A673 (cell line): ENCODE measurements around the gene LRRIQ4. TPM values are rescaled to one million over a fixed set of nuclear protein-coding genes. Genes with fewer than 3 reads are reported as not detected.

Experiments
- BruUV-seq: library from RNA; stranded (reverse); fragments of 400-500 nt; replicated peaks from 2 replicates; lab custom pipeline; 2021; lab: Mats Ljungman, UMichigan
- CTCF ChIA-PET: fragments of 300-600 bp; sonication (Branson Sonifier 250); formaldehyde crosslinking; loops from one replicate; lab custom pipeline; 2022; ENCODE audit warnings: antibody characterized with exemption; lab: Charles Lee
- POLR2A ChIA-PET: fragments of 300-600 bp; sonication (Branson Sonifier 250); formaldehyde crosslinking; loops from one replicate; lab custom pipeline; 2022; ENCODE audit warnings: antibody characterized with exemption; ENCODE audit not compliant: low non-redundant PET; lab: Charles Lee
- DNase-seq: peaks from one replicate; pipeline ENCODE4 v3.0.0-alpha.2; 2015; ENCODE audit warnings: low spot score
- H3K27ac ChIP-seq: fragments of 200-600 bp; sonication (generic); 2 replicates; pipeline ENCODE4 v1.5.1; 2016; ENCODE audit warnings: mixed run types, low read depth, mild to moderate bottlenecking, mixed read lengths, antibody characterized with exemption, low read length; ENCODE audit not compliant: poor library complexity, severe bottlenecking
- H3K27me3 ChIP-seq: fragments of 200-600 bp; sonication (generic); replicated peaks from 2 replicates; pipeline ENCODE4 v1.6.1; 2017; ENCODE audit warnings: mixed run types, low read depth, mild to moderate bottlenecking, mixed read lengths, antibody characterized with exemption, low read length; ENCODE audit not compliant: insufficient read depth, poor library complexity
- H3K36me3 ChIP-seq: fragments of 200-600 bp; sonication (generic); 2 replicates; pipeline ENCODE4 v1.6.1; 2016; ENCODE audit warnings: mixed run types, mild to moderate bottlenecking, mixed read lengths, antibody characterized with exemption, low read length; ENCODE audit not compliant: insufficient read depth, poor library complexity, severe bottlenecking
- H3K4me1 ChIP-seq: fragments of 200-600 bp; sonication (generic); 2 replicates; pipeline ENCODE4 v1.6.1; 2017; ENCODE audit warnings: mixed run types, mild to moderate bottlenecking, mixed read lengths, antibody characterized with exemption, low read length; ENCODE audit not compliant: insufficient read depth, poor library complexity, severe bottlenecking
- H3K4me3 ChIP-seq: fragments of 200-600 bp; sonication (generic); 2 replicates; pipeline ENCODE4 v1.5.1; 2016; ENCODE audit warnings: low read depth, mixed run types, mild to moderate bottlenecking, mixed read lengths, low read length; ENCODE audit not compliant: poor library complexity, severe bottlenecking
- H3K9me3 ChIP-seq: fragments of 200-600 bp; sonication (generic); 2 replicates; pipeline ENCODE4 v1.6.1; 2016; ENCODE audit warnings: mixed run types, low read depth, mild to moderate bottlenecking, mixed read lengths, antibody characterized with exemption, low read length; ENCODE audit not compliant: poor library complexity, severe bottlenecking
- EZH2 ChIP-seq: fragments of 200-600 bp; sonication (generic); IDR thresholded peaks from 2 replicates; pipeline ENCODE4 v1.6.1; 2017; ENCODE audit warnings: borderline replicate concordance, low read depth, mild to moderate bottlenecking, mixed read lengths, antibody characterized with exemption, low read length; ENCODE audit not compliant: poor library complexity, severe bottlenecking
- intact Hi-C: fragments of 100-400 bp; cut with micrococcal nuclease; formaldehyde crosslinking; loops from one replicate; pipeline ENCODE4 v1.10.0; 2022; ENCODE audit not compliant: unreplicated experiment
- total RNA-seq: library from RNA; stranded (reverse); gene quantifications from 2 replicates; pipeline ENCODE4 v1.2.3, GENCODE V29; 2021
- TF ChIP-seq, protein P1 (sequence below): fragments of 300-800, 200-600 bp; sonication (generic); conservative IDR thresholded peaks from 2 replicates; pipeline ENCODE4 v1.5.1; 2017; ENCODE audit warnings: low read depth, mild to moderate bottlenecking, antibody characterized with exemption, low read length, moderate library complexity, mixed read lengths

Gene LRRIQ4
- total RNA-seq, 1 experiment from 2014 or later, result 0.15 TPM

DNA sequence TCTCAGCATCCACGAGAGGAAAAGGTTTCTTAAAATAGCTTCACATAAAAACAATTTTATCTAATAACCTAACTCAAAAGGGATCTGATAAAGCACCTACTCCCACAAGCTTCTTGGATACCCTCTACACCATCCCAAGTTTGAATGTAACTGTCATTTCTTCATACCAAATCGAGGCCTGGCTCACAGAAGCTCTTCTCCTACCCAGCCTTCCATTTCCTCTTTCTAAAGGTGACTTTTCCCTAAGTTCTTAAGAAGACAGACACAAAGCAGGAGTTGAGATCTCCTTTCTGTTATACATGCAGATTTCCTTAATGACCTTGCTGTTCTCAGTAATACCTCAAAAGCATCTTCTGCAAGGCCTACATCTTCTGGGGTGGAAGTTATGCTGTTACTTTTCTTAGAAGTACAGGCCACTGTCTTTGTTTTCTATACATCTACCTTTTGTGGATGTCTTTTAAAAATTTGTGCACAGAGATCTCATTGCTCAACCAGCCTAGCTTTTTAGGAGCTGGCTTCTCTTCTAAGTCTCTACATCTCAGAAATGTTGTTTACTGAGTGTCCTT, 3.4 kb upstream of the LRRIQ4 start:
- Histone ChIP-seq H3K9me3 (no peaks in the 10 kb centered on the region), H3K36me3 (peaks cover 5% of the 10 kb centered on the region), H3K4me3 (no peak overlapping the region), H3K27ac (no peak overlapping the region), H3K27me3 (no peaks in the 10 kb centered on the region), H3K4me1 (peaks cover 5% of the 10 kb centered on the region)
- intact Hi-C loops, result no loop called here
- POLR2A ChIA-PET, result no interaction called here
- DNase-seq, result no peak
- CTCF ChIA-PET, result interaction anchor here (0.7 kb wide), 2 partner anchors 48 to 1681 kb away, joined by 6 to 7 read pairs; no protein-coding TSS in a partner anchor
- no TSS peak for BruUV-seq
- TF ChIP-seq EZH2, result no peak
- TF ChIP-seq, protein P1, sequence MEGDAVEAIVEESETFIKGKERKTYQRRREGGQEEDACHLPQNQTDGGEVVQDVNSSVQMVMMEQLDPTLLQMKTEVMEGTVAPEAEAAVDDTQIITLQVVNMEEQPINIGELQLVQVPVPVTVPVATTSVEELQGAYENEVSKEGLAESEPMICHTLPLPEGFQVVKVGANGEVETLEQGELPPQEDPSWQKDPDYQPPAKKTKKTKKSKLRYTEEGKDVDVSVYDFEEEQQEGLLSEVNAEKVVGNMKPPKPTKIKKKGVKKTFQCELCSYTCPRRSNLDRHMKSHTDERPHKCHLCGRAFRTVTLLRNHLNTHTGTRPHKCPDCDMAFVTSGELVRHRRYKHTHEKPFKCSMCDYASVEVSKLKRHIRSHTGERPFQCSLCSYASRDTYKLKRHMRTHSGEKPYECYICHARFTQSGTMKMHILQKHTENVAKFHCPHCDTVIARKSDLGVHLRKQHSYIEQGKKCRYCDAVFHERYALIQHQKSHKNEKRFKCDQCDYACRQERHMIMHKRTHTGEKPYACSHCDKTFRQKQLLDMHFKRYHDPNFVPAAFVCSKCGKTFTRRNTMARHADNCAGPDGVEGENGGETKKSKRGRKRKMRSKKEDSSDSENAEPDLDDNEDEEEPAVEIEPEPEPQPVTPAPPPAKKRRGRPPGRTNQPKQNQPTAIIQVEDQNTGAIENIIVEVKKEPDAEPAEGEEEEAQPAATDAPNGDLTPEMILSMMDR, result no peak

DNA sequence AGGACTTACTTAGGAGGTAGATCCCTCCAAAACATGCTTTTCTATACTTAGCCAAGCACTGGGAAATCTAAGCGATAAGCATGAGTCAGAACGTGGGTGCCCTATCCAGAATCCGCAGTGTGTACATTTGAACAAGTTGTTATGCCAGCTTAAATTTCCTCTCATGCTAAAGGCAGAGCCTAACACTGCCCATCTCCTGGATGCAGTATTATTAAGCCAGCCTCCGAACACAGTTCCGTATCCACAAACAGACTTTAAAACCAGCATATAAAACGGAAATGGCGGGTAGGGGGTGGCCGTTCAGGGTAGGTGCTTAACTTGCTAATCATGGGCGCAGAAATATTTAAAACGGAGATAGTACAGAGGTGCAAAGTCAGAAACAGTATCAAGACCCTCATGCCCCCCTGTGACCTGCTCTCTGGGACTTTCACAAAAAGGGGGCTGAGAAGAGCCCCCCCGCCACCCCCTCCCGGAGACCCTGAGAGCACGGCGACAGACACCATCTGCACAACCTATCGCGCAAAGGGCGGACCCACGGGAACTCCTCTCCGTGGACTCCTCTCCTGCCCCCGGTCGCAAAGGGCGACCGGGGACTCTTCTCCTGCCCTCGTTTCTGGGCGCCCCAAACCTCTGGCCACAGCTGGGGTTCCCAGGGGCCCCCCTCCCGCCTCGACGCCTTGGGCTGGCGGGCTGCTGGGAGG, 889 bp upstream of the LRRIQ4 start:
- BruUV-seq, result TSS peak; percentile 39
- peak overlapping the region; percentile 85 for H3K27ac ChIP-seq
- peak; percentile 58 for DNase-seq
- H3K4me1 ChIP-seq, result peaks cover 5% of the 10 kb centered on the region
- peaks cover 5% of the 10 kb centered on the region for H3K36me3 ChIP-seq
- ChIA-PET CTCF (no interaction called here), POLR2A (no interaction called here)
- peak overlapping the region; percentile 72 for H3K4me3 ChIP-seq
- H3K27me3 ChIP-seq, result no peaks in the 10 kb centered on the region
- no peak for TF ChIP-seq EZH2
- TF ChIP-seq, protein P1, result no peak
- no peaks in the 10 kb centered on the region for H3K9me3 ChIP-seq
- intact Hi-C loops, result no loop called here

DNA sequence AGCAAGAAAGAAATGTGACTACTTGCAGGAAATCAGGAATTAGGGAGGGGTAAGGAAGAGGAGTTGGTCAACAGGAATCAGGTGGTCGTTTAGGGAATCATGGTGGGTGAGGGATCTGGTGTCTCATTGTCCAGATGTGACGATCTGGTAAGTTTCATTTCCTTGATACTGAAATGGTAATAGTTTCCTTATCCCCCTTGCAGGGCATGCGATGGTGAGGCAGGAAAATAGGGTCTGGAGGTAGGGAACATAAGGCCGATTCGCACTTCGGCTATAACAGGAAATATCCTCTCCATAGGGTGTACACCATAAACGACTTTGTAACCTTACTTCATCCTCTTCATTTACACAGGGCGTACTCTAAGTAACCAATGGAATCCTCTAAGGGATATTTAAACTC, 608 bp downstream of the LRRIQ4 start:
- intact Hi-C loops, result no loop called here
- ChIA-PET CTCF (no interaction called here), POLR2A (no interaction called here)
- Histone ChIP-seq H3K36me3 (no peaks in the 10 kb centered on the region), H3K4me1 (peaks cover 5% of the 10 kb centered on the region), H3K9me3 (no peaks in the 10 kb centered on the region), H3K27ac (peak overlapping the region; percentile 85), H3K27me3 (no peaks in the 10 kb centered on the region), H3K4me3 (peak overlapping the region; percentile 72)
- DNase-seq, result peak; percentile 22
- no TSS peak for BruUV-seq
- TF ChIP-seq EZH2, result no peak
- TF ChIP-seq, protein P1, result no peak
